ENCODE measurements around the gene SZRD1.

Gene SZRD1

GRCh38 chr1:16440470-16441281, 73.6 kb downstream of the SZRD1 start, which contains the start of gene NECAP2:
NECAP2 (plus strand) TSS chr1:16440724; CDS start chr1:16440762, 38 bp downstream.
- DNase-seq (ENCODE audit: low read depth): peak; percentile 94

GRCh38 chr1:16441282-16441665, 74.2 kb downstream of the SZRD1 start:
- DNase-seq (ENCODE audit: low read depth): peak; percentile 25

GRCh38 chr1:16442265-16442664, 75.2 kb downstream of the SZRD1 start:
- DNase-seq (ENCODE audit: low read depth): no peak

GRCh38 chr1:16442941-16443340, 75.9 kb downstream of the SZRD1 start:
- DNase-seq (ENCODE audit: low read depth): no peak

GRCh38 chr1:16443975-16444770, 77.1 kb downstream of the SZRD1 start:
- DNase-seq (ENCODE audit: low read depth): no peak

- DNase-seq (ENCODE audit: low read depth): no peak
These were observed 78.0 kb downstream of the SZRD1 start for GRCh38 chr1:16445052-16445451.

GRCh38 chr1:16446116-16446515, 79.1 kb downstream of the SZRD1 start:
- no peak for DNase-seq (ENCODE audit: low read depth)

- no peak for DNase-seq (ENCODE audit: low read depth)
These were observed 80.6 kb downstream of the SZRD1 start for GRCh38 chr1:16447641-16448040.
